Memory B cell (primary cell): ENCODE results near the gene CD33.
"Not testable (repeated sequence)": the region's sequence is repeated elsewhere in the genome, so short reads cannot be mapped to it uniquely, and the experiment has no call there.

ENCODE experiments used
- ATAC-seq: fragments of 150-1000 bp; cut with Tn5 transposase; 2 replicates; pipeline ENCODE4 v1.10.0; 2021; ENCODE audit warnings: low read depth, mild to moderate bottlenecking, moderate library complexity
- DNase-seq, 2 donors: peaks; one replicate each; pipeline ENCODE4 v3.0.0; 2022; ENCODE audit warnings: low spot score in 2 of 2
- H3K27ac Mint-ChIP-seq: one replicate; pipeline ENCODE4 v1.8.0; 2022; ENCODE audit warnings: mild to moderate bottlenecking, moderate library complexity, mixed read lengths
- H3K27me3 Mint-ChIP-seq: one replicate; pipeline ENCODE4 v1.8.0; 2022; ENCODE audit warnings: mixed read lengths
- H3K36me3 Mint-ChIP-seq: one replicate; pipeline ENCODE4 v1.8.0; 2022; ENCODE audit warnings: mild to moderate bottlenecking, mixed read lengths
- H3K4me1 Mint-ChIP-seq: one replicate; pipeline ENCODE4 v1.8.0; 2022; ENCODE audit warnings: mixed read lengths
- H3K4me3 Mint-ChIP-seq: one replicate; pipeline ENCODE4 v1.8.0; 2022; ENCODE audit warnings: mild to moderate bottlenecking, moderate library complexity, mixed read lengths
- H3K9me3 Mint-ChIP-seq: one replicate; pipeline ENCODE4 v1.8.0; 2022; ENCODE audit warnings: mixed read lengths

The CD33 gene

GRCh38 chr19:51196181-51196580 is 28.7 kb upstream of the CD33 start:
- H3K4me3 Mint-ChIP-seq, result no peak overlapping the region
- H3K27ac Mint-ChIP-seq, result no peak overlapping the region
- H3K27me3 Mint-ChIP-seq, result peaks cover 14% of the 10 kb centered on the region
- H3K36me3 Mint-ChIP-seq, result no peaks in the 10 kb centered on the region
- H3K4me1 Mint-ChIP-seq, result peaks cover 4% of the 10 kb centered on the region
- no peaks in the 10 kb centered on the region for H3K9me3 Mint-ChIP-seq
- DNase-seq (no peak), ATAC-seq (no peak)

GRCh38 chr19:51198641-51199040 is 26.2 kb upstream of the CD33 start:
- no peak overlapping the region for H3K4me3 Mint-ChIP-seq
- no peaks in the 10 kb centered on the region for H3K36me3 Mint-ChIP-seq
- H3K4me1 Mint-ChIP-seq, result peaks cover 4% of the 10 kb centered on the region
- peaks cover 16% of the 10 kb centered on the region for H3K27me3 Mint-ChIP-seq
- ATAC-seq, result no peak
- H3K27ac Mint-ChIP-seq, result no peak overlapping the region
- DNase-seq, result no peak
- no peaks in the 10 kb centered on the region for H3K9me3 Mint-ChIP-seq

- no peaks in the 10 kb centered on the region for H3K4me1 Mint-ChIP-seq
- H3K9me3 Mint-ChIP-seq, result no peaks in the 10 kb centered on the region
- DNase-seq, result no peak
- ATAC-seq, result no peak
- H3K27ac Mint-ChIP-seq, result no peak overlapping the region
- H3K36me3 Mint-ChIP-seq, result no peaks in the 10 kb centered on the region
- no peak overlapping the region for H3K4me3 Mint-ChIP-seq
- H3K27me3 Mint-ChIP-seq, result peaks cover 17% of the 10 kb centered on the region
Observed at GRCh38 chr19:51200071-51200666, 24.7 kb upstream of the CD33 start.

- DNase-seq (no peak), ATAC-seq (no peak)
- Mint-ChIP-seq H3K9me3 (no peaks in the 10 kb centered on the region), H3K4me1 (no peaks in the 10 kb centered on the region), H3K27me3 (peaks cover 17% of the 10 kb centered on the region), H3K4me3 (no peak overlapping the region), H3K36me3 (no peaks in the 10 kb centered on the region), H3K27ac (no peak overlapping the region)
Observed at GRCh38 chr19:51201712-51202111, 23.2 kb upstream of the CD33 start.

- Mint-ChIP-seq H3K27ac (no peak overlapping the region), H3K4me3 (no peak overlapping the region), H3K27me3 (peaks cover 25% of the 10 kb centered on the region)
Observed at GRCh38 chr19:51203916-51204315, 21.0 kb upstream of the CD33 start.

GRCh38 chr19:51204321-51204720 is 20.6 kb upstream of the CD33 start:
- Mint-ChIP-seq H3K9me3 (peaks cover 1% of the 10 kb centered on the region), H3K4me1 (no peaks in the 10 kb centered on the region), H3K27me3 (peaks cover 24% of the 10 kb centered on the region), H3K27ac (no peak overlapping the region), H3K36me3 (no peaks in the 10 kb centered on the region), H3K4me3 (no peak overlapping the region)
- DNase-seq (no peak), ATAC-seq (no peak)

More at GRCh38 chr19:51203916-51204315, 21.0 kb upstream of the CD33 start:
- H3K9me3 Mint-ChIP-seq, result peaks cover 1% of the 10 kb centered on the region
- no peak for DNase-seq
- H3K36me3 Mint-ChIP-seq, result no peaks in the 10 kb centered on the region
- H3K4me1 Mint-ChIP-seq, result no peaks in the 10 kb centered on the region
- ATAC-seq, result no peak

GRCh38 chr19:51207747-51208146 is 17.1 kb upstream of the CD33 start:
- peaks cover 1% of the 10 kb centered on the region for H3K9me3 Mint-ChIP-seq
- DNase-seq (no peak), ATAC-seq (no peak)
- H3K36me3 Mint-ChIP-seq, result no peaks in the 10 kb centered on the region
- peaks cover 14% of the 10 kb centered on the region for H3K27me3 Mint-ChIP-seq
- no peak overlapping the region for H3K27ac Mint-ChIP-seq
- no peak overlapping the region for H3K4me3 Mint-ChIP-seq
- peaks cover 2% of the 10 kb centered on the region for H3K4me1 Mint-ChIP-seq

- Mint-ChIP-seq H3K36me3 (no peaks in the 10 kb centered on the region), H3K9me3 (peaks cover 1% of the 10 kb centered on the region), H3K27me3 (peaks cover 12% of the 10 kb centered on the region), H3K4me3 (no peak overlapping the region), H3K4me1 (peaks cover 2% of the 10 kb centered on the region), H3K27ac (no peak overlapping the region)
- DNase-seq (no peak), ATAC-seq (no peak)
Observed at GRCh38 chr19:51210191-51210784, 14.6 kb upstream of the CD33 start.

GRCh38 chr19:51210874-51211361 is 14.0 kb upstream of the CD33 start:
- H3K9me3 Mint-ChIP-seq, H3K36me3 Mint-ChIP-seq, DNase-seq, H3K4me3 Mint-ChIP-seq, H3K4me1 Mint-ChIP-seq, H3K27ac Mint-ChIP-seq, ATAC-seq: not testable (repeated sequence)
- peaks cover 16% of the 10 kb centered on the region for H3K27me3 Mint-ChIP-seq

GRCh38 chr19:51211833-51212232 is 13.0 kb upstream of the CD33 start:
- DNase-seq (no peak), ATAC-seq (no peak)
- Mint-ChIP-seq H3K4me3 (no peak overlapping the region), H3K36me3 (peaks cover 3% of the 10 kb centered on the region), H3K27ac (no peak overlapping the region), H3K4me1 (peaks cover 2% of the 10 kb centered on the region), H3K27me3 (peaks cover 17% of the 10 kb centered on the region), H3K9me3 (peaks cover 4% of the 10 kb centered on the region)

GRCh38 chr19:51219307-51219706 is 5.6 kb upstream of the CD33 start:
- ATAC-seq (no peak), DNase-seq (no peak)
- no peaks in the 10 kb centered on the region for H3K4me1 Mint-ChIP-seq
- peaks cover 6% of the 10 kb centered on the region for H3K9me3 Mint-ChIP-seq
- no peak overlapping the region for H3K27ac Mint-ChIP-seq
- H3K4me3 Mint-ChIP-seq, result no peak overlapping the region
- H3K27me3 Mint-ChIP-seq, result peaks cover 16% of the 10 kb centered on the region
- H3K36me3 Mint-ChIP-seq, result peaks cover 4% of the 10 kb centered on the region

GRCh38 chr19:51219971-51220370 is 4.9 kb upstream of the CD33 start:
- ATAC-seq, result no peak
- Mint-ChIP-seq H3K9me3 (peaks cover 6% of the 10 kb centered on the region), H3K27me3 (peaks cover 18% of the 10 kb centered on the region), H3K4me1 (no peaks in the 10 kb centered on the region), H3K27ac (no peak overlapping the region), H3K36me3 (peaks cover 4% of the 10 kb centered on the region), H3K4me3 (no peak overlapping the region)
- DNase-seq, result no peak

GRCh38 chr19:51220996-51221395 is 3.9 kb upstream of the CD33 start:
- H3K27ac Mint-ChIP-seq, result no peak overlapping the region
- ATAC-seq, result no peak
- H3K9me3 Mint-ChIP-seq, result peaks cover 4% of the 10 kb centered on the region
- DNase-seq, result no peak
- H3K36me3 Mint-ChIP-seq, result peaks cover 2% of the 10 kb centered on the region
- peaks cover 19% of the 10 kb centered on the region for H3K27me3 Mint-ChIP-seq
- no peak overlapping the region for H3K4me3 Mint-ChIP-seq
- H3K4me1 Mint-ChIP-seq, result no peaks in the 10 kb centered on the region

GRCh38 chr19:51224163-51224641 is 678 bp upstream of the CD33 start:
- H3K4me3 Mint-ChIP-seq, result no peak overlapping the region
- H3K9me3 Mint-ChIP-seq, result peaks cover 6% of the 10 kb centered on the region
- no peaks in the 10 kb centered on the region for H3K4me1 Mint-ChIP-seq
- no peak for ATAC-seq
- no peak for DNase-seq
- H3K36me3 Mint-ChIP-seq, result no peaks in the 10 kb centered on the region
- H3K27ac Mint-ChIP-seq, result no peak overlapping the region
- H3K27me3 Mint-ChIP-seq, result peaks cover 18% of the 10 kb centered on the region

GRCh38 chr19:51226067-51226466 is 1.2 kb downstream of the CD33 start:
- Mint-ChIP-seq H3K27ac (no peak overlapping the region), H3K4me3 (no peak overlapping the region), H3K4me1 (no peaks in the 10 kb centered on the region), H3K9me3 (peaks cover 5% of the 10 kb centered on the region), H3K36me3 (no peaks in the 10 kb centered on the region), H3K27me3 (peaks cover 15% of the 10 kb centered on the region)
- ATAC-seq (no peak), DNase-seq (no peak)
